Erythroblast (primary cell): ENCODE data around the gene MEF2C.

ENCODE experiments used
- DNase-seq, 2 experiments: peaks; one replicate each; lab custom pipeline; 2025; lab: John Stamatoyannopoulos, UW
- GATA1 ChIP-seq: IDR thresholded peaks from 2 replicates; pipeline ENCODE4 v1.6.1; 2011; ENCODE audit warnings: low read depth, mild to moderate bottlenecking, control low read depth, low read length, moderate library complexity
- POLR2A ChIP-seq: IDR thresholded peaks from 2 replicates; pipeline ENCODE4 v1.6.1; 2011; ENCODE audit warnings: mild to moderate bottlenecking, low read length

MEF2C gene

DNA sequence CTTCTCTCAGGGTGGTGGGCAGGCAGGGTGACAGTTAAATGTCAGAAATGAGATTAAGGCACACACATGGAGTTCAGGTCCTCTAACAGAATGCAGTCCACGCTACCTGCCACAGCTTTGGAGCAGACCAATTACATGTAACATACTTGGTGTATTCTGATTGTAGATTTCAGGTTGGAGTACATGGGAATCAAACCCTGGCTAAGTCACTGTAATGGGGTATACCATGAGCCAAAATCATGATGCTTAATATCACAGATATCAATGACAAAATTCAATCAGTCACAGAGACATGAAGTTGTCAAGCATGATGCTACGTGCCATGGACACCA lies 48.9 kb downstream of the MEF2C start:
- no peak for TF ChIP-seq POLR2A
- TF ChIP-seq GATA1: no peak
- DNase-seq: no peak

GRCh38 chr5:88833371-88834130 lies 49.4 kb downstream of the MEF2C start:
- peak in 1 of 2 experiments; percentile 5 for DNase-seq
- TF ChIP-seq POLR2A (no peak), GATA1 (no peak)

DNA sequence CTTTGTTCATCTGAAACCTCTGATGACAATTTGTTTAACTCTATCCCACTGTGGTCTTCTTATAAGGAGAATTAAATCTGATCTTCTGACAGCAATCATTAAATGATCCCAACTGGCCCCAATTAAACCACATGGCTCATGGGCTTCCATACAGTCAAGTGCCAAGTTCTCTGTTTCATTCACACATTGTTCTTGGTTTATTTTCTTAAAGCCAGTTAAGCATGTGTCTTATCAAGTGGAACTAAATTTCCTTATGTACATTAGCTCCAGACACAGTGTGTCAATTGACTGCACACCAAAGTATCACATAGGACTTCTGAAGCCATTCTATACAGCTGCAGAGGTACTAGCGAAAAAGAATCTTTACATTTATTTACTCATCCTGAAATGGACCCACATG lies 51.2 kb downstream of the MEF2C start:
- DNase-seq: no peak
- TF ChIP-seq POLR2A (no peak), GATA1 (no peak)

GRCh38 chr5:88830567-88830966 lies 52.4 kb downstream of the MEF2C start:
- TF ChIP-seq GATA1: no peak
- TF ChIP-seq POLR2A: no peak
- DNase-seq: no peak

DNA sequence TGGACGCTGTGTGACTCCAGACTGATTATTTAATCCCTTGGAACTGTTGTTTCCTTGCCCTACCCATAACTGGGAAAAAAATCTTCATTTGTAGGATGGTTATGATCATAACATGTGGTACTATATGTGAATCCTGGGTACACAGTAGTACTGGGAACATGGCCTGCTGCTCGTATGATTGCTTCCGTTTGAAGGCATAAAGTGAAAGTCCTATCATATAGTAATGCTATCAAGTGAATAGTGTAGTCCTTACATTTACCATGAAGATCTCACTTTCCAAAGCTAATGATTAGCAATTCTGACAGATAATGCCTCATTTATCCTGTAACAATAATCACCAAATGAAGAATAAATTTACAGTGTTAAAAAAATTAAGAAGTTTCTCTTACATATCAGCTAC lies 53.2 kb downstream of the MEF2C start:
- TF ChIP-seq GATA1 (no peak), POLR2A (no peak)
- peak; percentile 12 to 21 for DNase-seq

GRCh38 chr5:88829054-88829453 lies 53.9 kb downstream of the MEF2C start:
- TF ChIP-seq GATA1: no peak
- no peak for TF ChIP-seq POLR2A
- DNase-seq: peak; percentile 15 to 31

- DNase-seq: no peak
- TF ChIP-seq POLR2A: no peak
Measured at GRCh38 chr5:88827997-88828396, 55.0 kb downstream of the MEF2C start.

- peak; percentile 13 to 17 for DNase-seq
- TF ChIP-seq GATA1 (no peak), POLR2A (no peak)
Measured at GRCh38 chr5:88826646-88827585, 56.1 kb downstream of the MEF2C start.

DNA sequence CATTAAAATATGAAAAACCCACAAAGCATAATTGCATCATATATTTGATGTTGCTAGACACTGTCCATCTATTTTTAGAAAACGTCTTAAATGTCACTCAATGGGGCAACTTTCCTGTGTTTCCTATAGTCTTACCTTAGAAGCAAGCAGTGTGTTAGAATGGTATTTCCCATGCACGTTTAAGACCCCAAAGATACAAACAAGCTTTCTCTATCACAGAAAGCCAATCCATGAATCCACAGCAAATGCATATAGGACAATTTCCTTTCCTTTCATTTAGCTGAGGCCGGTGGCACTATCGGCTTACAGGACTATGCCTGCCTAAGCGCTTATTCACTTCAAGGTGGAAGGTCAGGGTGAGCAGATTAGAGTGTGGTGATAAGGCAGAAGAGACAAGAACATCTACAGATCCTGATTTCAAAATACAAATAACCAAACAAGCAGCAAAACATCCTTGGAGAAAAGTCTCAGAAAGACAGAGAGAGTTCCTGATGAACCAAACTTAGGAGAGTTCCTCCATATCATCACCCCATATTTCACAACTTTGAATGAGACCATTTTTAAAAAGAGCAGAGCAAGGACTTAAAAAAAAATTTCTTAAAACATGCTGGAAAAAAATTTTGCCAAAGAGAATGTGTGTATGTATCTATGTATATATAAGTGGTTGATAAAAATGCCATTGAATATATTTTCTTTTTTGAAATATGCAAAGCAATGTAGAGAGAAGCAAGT lies 57.2 kb downstream of the MEF2C start:
- TF ChIP-seq GATA1 (no peak), POLR2A (no peak)
- DNase-seq: peak; percentile 12 to 34

- no peak for DNase-seq
Measured at GRCh38 chr5:88824892-88825583, 57.9 kb downstream of the MEF2C start.

GRCh38 chr5:88824141-88824540 lies 58.8 kb downstream of the MEF2C start:
- no peak for DNase-seq
- TF ChIP-seq POLR2A (no peak), GATA1 (no peak)

More at GRCh38 chr5:88824892-88825583, 57.9 kb downstream of the MEF2C start:
- TF ChIP-seq POLR2A (no peak), GATA1 (no peak)

GRCh38 chr5:88823201-88823600 lies 59.8 kb downstream of the MEF2C start:
- no peak for TF ChIP-seq GATA1
- TF ChIP-seq POLR2A: no peak
- DNase-seq: no peak

DNA sequence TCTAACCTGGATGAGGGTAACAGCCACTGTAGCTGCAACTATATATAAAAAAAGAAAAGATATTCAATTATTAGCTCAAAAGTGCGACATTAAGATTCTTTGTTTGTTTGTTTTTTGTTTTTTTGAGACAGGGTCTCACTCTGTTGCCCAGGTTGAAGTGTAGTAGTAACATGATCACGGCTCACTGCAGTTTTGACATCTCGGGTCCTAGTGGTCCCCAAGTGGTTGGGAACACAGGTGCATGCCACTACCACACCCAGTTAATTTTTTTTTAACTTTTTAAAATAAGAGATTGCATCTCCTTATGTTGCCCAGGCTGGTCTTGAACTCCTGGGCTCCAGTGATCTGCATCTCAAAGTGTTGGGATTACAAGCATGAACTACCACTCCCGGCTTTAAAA lies 61.8 kb downstream of the MEF2C start:
- no peak for DNase-seq
- TF ChIP-seq GATA1: no peak
- TF ChIP-seq POLR2A: no peak
